A673 (cell line): ENCODE results near the gene DCAKD. TPM values are rescaled to one million over a fixed set of nuclear protein-coding genes. Genes with fewer than 3 reads are reported as not detected.

Source experiments
- BruUV-seq: library from RNA; stranded (reverse); fragments of 400-500 nt; replicated peaks from 2 replicates; lab custom pipeline; 2021; lab: Mats Ljungman, UMichigan
- CTCF ChIA-PET: fragments of 300-600 bp; sonication (Branson Sonifier 250); formaldehyde crosslinking; loops from one replicate; lab custom pipeline; 2022; ENCODE audit warnings: antibody characterized with exemption; lab: Charles Lee
- POLR2A ChIA-PET: fragments of 300-600 bp; sonication (Branson Sonifier 250); formaldehyde crosslinking; loops from one replicate; lab custom pipeline; 2022; ENCODE audit warnings: antibody characterized with exemption; ENCODE audit not compliant: low non-redundant PET; lab: Charles Lee
- DNase-seq: peaks from one replicate; pipeline ENCODE4 v3.0.0-alpha.2; 2015; ENCODE audit warnings: low spot score
- H3K27ac ChIP-seq: fragments of 200-600 bp; sonication (generic); 2 replicates; pipeline ENCODE4 v1.5.1; 2016; ENCODE audit warnings: mixed run types, low read depth, mild to moderate bottlenecking, mixed read lengths, antibody characterized with exemption, low read length; ENCODE audit not compliant: poor library complexity, severe bottlenecking
- H3K27me3 ChIP-seq: fragments of 200-600 bp; sonication (generic); replicated peaks from 2 replicates; pipeline ENCODE4 v1.6.1; 2017; ENCODE audit warnings: mixed run types, low read depth, mild to moderate bottlenecking, mixed read lengths, antibody characterized with exemption, low read length; ENCODE audit not compliant: insufficient read depth, poor library complexity
- H3K36me3 ChIP-seq: fragments of 200-600 bp; sonication (generic); 2 replicates; pipeline ENCODE4 v1.6.1; 2016; ENCODE audit warnings: mixed run types, mild to moderate bottlenecking, mixed read lengths, antibody characterized with exemption, low read length; ENCODE audit not compliant: insufficient read depth, poor library complexity, severe bottlenecking
- H3K4me1 ChIP-seq: fragments of 200-600 bp; sonication (generic); 2 replicates; pipeline ENCODE4 v1.6.1; 2017; ENCODE audit warnings: mixed run types, mild to moderate bottlenecking, mixed read lengths, antibody characterized with exemption, low read length; ENCODE audit not compliant: insufficient read depth, poor library complexity, severe bottlenecking
- H3K4me3 ChIP-seq: fragments of 200-600 bp; sonication (generic); 2 replicates; pipeline ENCODE4 v1.5.1; 2016; ENCODE audit warnings: low read depth, mixed run types, mild to moderate bottlenecking, mixed read lengths, low read length; ENCODE audit not compliant: poor library complexity, severe bottlenecking
- H3K9me3 ChIP-seq: fragments of 200-600 bp; sonication (generic); 2 replicates; pipeline ENCODE4 v1.6.1; 2016; ENCODE audit warnings: mixed run types, low read depth, mild to moderate bottlenecking, mixed read lengths, antibody characterized with exemption, low read length; ENCODE audit not compliant: poor library complexity, severe bottlenecking
- EZH2 ChIP-seq: fragments of 200-600 bp; sonication (generic); IDR thresholded peaks from 2 replicates; pipeline ENCODE4 v1.6.1; 2017; ENCODE audit warnings: borderline replicate concordance, low read depth, mild to moderate bottlenecking, mixed read lengths, antibody characterized with exemption, low read length; ENCODE audit not compliant: poor library complexity, severe bottlenecking
- intact Hi-C: fragments of 100-400 bp; cut with micrococcal nuclease; formaldehyde crosslinking; loops from one replicate; pipeline ENCODE4 v1.10.0; 2022; ENCODE audit not compliant: unreplicated experiment
- total RNA-seq: library from RNA; stranded (reverse); gene quantifications from 2 replicates; pipeline ENCODE4 v1.2.3, GENCODE V29; 2021
- TF ChIP-seq, protein P1 (sequence below): fragments of 300-800, 200-600 bp; sonication (generic); conservative IDR thresholded peaks from 2 replicates; pipeline ENCODE4 v1.5.1; 2017; ENCODE audit warnings: low read depth, mild to moderate bottlenecking, antibody characterized with exemption, low read length, moderate library complexity, mixed read lengths

The DCAKD gene
- total RNA-seq, 1 experiment from 2014 or later: 19.1 TPM

DNA sequence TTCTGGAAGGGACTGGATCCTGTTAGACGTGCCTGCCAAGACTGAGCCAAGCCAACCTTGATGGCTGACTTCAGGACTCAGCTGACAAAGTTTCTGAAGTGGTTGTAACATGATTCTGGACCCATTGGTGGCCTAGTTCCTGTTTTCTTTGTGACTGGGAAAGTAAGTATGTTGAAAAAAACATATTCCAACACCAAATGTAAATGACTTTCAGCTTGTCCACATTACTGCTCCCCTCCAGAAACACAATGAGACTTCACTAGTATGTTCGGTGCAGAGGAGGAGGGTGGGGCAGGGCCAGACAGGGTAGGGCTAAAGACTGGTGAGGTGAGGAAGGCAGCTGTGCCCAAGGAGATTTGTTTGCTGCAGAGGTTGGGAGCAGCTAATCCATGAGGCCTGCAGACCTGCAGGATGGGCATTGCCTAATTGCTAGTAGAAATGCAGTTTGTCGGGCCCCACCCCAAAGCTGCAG, 36.1 kb upstream of the DCAKD start:
- no peaks in the 10 kb centered on the region for H3K9me3 ChIP-seq
- H3K27ac ChIP-seq: no peak overlapping the region
- no peaks in the 10 kb centered on the region for H3K27me3 ChIP-seq
- BruUV-seq: no TSS peak
- no peaks in the 10 kb centered on the region for H3K4me1 ChIP-seq
- ChIA-PET CTCF (interaction anchor here (0.6 kb wide), 1 partner anchor 13 kb away, joined by 4 read pairs; no protein-coding TSS in a partner anchor), POLR2A (no interaction called here)
- intact Hi-C loops: no loop called here
- no peak for DNase-seq
- TF ChIP-seq, protein P1, sequence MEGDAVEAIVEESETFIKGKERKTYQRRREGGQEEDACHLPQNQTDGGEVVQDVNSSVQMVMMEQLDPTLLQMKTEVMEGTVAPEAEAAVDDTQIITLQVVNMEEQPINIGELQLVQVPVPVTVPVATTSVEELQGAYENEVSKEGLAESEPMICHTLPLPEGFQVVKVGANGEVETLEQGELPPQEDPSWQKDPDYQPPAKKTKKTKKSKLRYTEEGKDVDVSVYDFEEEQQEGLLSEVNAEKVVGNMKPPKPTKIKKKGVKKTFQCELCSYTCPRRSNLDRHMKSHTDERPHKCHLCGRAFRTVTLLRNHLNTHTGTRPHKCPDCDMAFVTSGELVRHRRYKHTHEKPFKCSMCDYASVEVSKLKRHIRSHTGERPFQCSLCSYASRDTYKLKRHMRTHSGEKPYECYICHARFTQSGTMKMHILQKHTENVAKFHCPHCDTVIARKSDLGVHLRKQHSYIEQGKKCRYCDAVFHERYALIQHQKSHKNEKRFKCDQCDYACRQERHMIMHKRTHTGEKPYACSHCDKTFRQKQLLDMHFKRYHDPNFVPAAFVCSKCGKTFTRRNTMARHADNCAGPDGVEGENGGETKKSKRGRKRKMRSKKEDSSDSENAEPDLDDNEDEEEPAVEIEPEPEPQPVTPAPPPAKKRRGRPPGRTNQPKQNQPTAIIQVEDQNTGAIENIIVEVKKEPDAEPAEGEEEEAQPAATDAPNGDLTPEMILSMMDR: no peak
- TF ChIP-seq EZH2: no peak
- peaks cover 38% of the 10 kb centered on the region for H3K36me3 ChIP-seq
- no peak overlapping the region for H3K4me3 ChIP-seq

DNA sequence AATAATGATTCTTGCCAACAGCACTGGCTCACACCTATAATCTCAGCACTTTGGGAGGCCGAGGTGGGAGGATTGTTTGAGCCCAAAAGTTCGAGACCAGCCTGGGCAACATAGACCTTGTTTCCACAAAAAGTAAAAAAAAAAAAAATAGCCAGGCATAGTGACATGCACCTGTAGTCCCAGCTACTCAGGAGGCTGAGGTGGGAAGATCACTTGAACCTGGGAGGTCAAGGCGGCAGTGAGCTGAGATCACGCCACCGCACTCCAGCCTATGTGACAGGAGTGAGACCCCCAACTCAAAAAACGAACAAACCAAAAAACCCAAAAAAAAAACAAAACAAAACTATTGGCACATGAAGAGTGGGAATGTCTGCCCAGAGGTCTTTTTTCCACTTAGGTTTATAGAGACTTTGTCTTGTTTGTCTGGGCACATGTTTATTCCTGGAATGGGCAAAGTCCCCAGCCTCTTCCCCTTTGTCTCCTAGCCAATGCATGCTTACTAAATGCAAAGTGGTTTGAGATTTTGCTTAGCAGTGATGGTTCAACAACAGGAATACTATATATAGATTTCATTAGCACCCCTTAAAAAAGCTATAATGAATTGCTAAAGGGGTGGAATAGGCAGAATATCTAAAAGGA, 35.6 kb upstream of the DCAKD start:
- DNase-seq: no peak
- H3K4me1 ChIP-seq: no peaks in the 10 kb centered on the region
- CTCF ChIA-PET: no interaction called here
- H3K27me3 ChIP-seq: no peaks in the 10 kb centered on the region
- intact Hi-C loops: no loop called here
- H3K4me3 ChIP-seq: no peak overlapping the region
- H3K27ac ChIP-seq: no peak overlapping the region
- no peak for TF ChIP-seq EZH2
- TF ChIP-seq, protein P1: no peak
- H3K9me3 ChIP-seq: no peaks in the 10 kb centered on the region
- BruUV-seq: no TSS peak
- H3K36me3 ChIP-seq: peaks cover 39% of the 10 kb centered on the region
- POLR2A ChIA-PET: no interaction called here

DNA sequence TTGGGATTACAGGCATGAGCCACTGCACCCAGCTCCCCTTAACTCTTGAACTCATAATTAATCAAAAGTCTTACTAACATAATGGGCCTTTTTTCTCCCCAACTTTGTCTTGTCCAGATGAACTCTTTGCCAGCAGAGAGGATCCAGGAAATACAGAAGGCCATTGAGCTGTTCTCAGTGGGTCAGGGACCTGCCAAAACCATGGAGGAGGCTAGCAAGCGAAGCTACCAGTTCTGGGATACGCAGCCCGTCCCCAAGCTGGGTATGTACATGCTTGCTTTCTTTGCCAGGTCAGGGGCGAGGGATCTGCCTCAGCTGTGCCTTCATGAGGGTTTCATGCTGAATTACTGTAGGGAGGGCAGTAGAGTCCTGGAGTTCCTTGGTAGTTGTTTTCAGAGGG, 35.0 kb upstream of the DCAKD start:
- Histone ChIP-seq H3K36me3 (peaks cover 39% of the 10 kb centered on the region), H3K4me1 (no peaks in the 10 kb centered on the region), H3K27ac (no peak overlapping the region), H3K4me3 (no peak overlapping the region), H3K9me3 (no peaks in the 10 kb centered on the region), H3K27me3 (no peaks in the 10 kb centered on the region)
- BruUV-seq: no TSS peak
- DNase-seq: no peak
- ChIA-PET POLR2A (no interaction called here), CTCF (no interaction called here)
- intact Hi-C loops: no loop called here
- TF ChIP-seq, protein P1: no peak
